Neural crest cell (in vitro differentiated cells): ENCODE data around the gene SMCO4. TPM values are rescaled to one million over a fixed set of nuclear protein-coding genes. Genes with fewer than 3 reads are reported as not detected.

ENCODE experiments used
- DNase-seq: peaks from one replicate; pipeline ENCODE4 v3.0.0; 2021; ENCODE audit warnings: low read depth, mixed read lengths, low spot score
- H3K27ac Mint-ChIP-seq: one replicate; pipeline ENCODE4 v1.8.0; 2021; ENCODE audit warnings: mild to moderate bottlenecking, mixed read lengths; ENCODE audit not compliant: unreplicated experiment
- H3K27me3 Mint-ChIP-seq: 2 replicates; pipeline ENCODE4 v1.8.0; 2021; ENCODE audit warnings: low read depth, mild to moderate bottlenecking, mixed read lengths
- H3K36me3 Mint-ChIP-seq: 2 replicates; pipeline ENCODE4 v1.8.0; 2021; ENCODE audit warnings: low read depth, mild to moderate bottlenecking, mixed read lengths
- H3K4me1 Mint-ChIP-seq: 2 replicates; pipeline ENCODE4 v1.8.0; 2021; ENCODE audit warnings: mixed read lengths
- H3K4me3 Mint-ChIP-seq: one replicate; pipeline ENCODE4 v1.8.0; 2021; ENCODE audit warnings: mild to moderate bottlenecking, mixed read lengths
- H3K9me3 Mint-ChIP-seq: 2 replicates; pipeline ENCODE4 v1.8.0; 2021; ENCODE audit warnings: mixed read lengths
- CTCF ChIP-seq: fragments of 200-600 bp; sonication (generic); conservative IDR thresholded peaks from 2 replicates; pipeline ENCODE4 v1.5.0; 2021; ENCODE audit warnings: antibody characterized with exemption, mild to moderate bottlenecking
- total RNA-seq: library from RNA; stranded (reverse); gene quantifications from 2 replicates; pipeline ENCODE4 v1.2.1, GENCODE V29; 2021

The SMCO4 gene
- total RNA-seq, 1 donor from 2014 or later: 23.1 TPM

GRCh38 chr11:93573184-93573583, 30.0 kb upstream of the SMCO4 start:
- DNase-seq: no peak
- no peak overlapping the region for H3K4me3 Mint-ChIP-seq
- H3K4me1 Mint-ChIP-seq: no peaks in the 10 kb centered on the region
- H3K27me3 Mint-ChIP-seq: no peaks in the 10 kb centered on the region
- H3K27ac Mint-ChIP-seq: no peak overlapping the region
- no peak for TF ChIP-seq CTCF
- H3K36me3 Mint-ChIP-seq: no peaks in the 10 kb centered on the region
- H3K9me3 Mint-ChIP-seq: peaks cover 3% of the 10 kb centered on the region

- TF ChIP-seq CTCF: no peak
- Mint-ChIP-seq H3K9me3 (peaks cover 3% of the 10 kb centered on the region), H3K27ac (no peak overlapping the region), H3K27me3 (no peaks in the 10 kb centered on the region), H3K4me3 (no peak overlapping the region), H3K4me1 (no peaks in the 10 kb centered on the region), H3K36me3 (no peaks in the 10 kb centered on the region)
- DNase-seq: no peak
Observed at GRCh38 chr11:93572621-93573020, 29.4 kb upstream of the SMCO4 start.

- TF ChIP-seq CTCF: no peak
- H3K9me3 Mint-ChIP-seq: peaks cover 3% of the 10 kb centered on the region
- no peaks in the 10 kb centered on the region for H3K4me1 Mint-ChIP-seq
- no peaks in the 10 kb centered on the region for H3K27me3 Mint-ChIP-seq
- H3K36me3 Mint-ChIP-seq: no peaks in the 10 kb centered on the region
- no peak for DNase-seq
- H3K4me3 Mint-ChIP-seq: no peak overlapping the region
- H3K27ac Mint-ChIP-seq: no peak overlapping the region
Observed at GRCh38 chr11:93572171-93572570, 29.0 kb upstream of the SMCO4 start.

GRCh38 chr11:93571612-93572011, 28.4 kb upstream of the SMCO4 start:
- TF ChIP-seq CTCF: no peak
- DNase-seq: no peak

GRCh38 chr11:93570759-93571413, 27.7 kb upstream of the SMCO4 start:
- H3K9me3 Mint-ChIP-seq: peaks cover under 1% of the 10 kb centered on the region
- no peaks in the 10 kb centered on the region for H3K36me3 Mint-ChIP-seq
- no peak for TF ChIP-seq CTCF
- no peaks in the 10 kb centered on the region for H3K4me1 Mint-ChIP-seq
- no peak for DNase-seq
- H3K4me3 Mint-ChIP-seq: no peak overlapping the region
- no peaks in the 10 kb centered on the region for H3K27me3 Mint-ChIP-seq
- no peak overlapping the region for H3K27ac Mint-ChIP-seq

More at GRCh38 chr11:93571612-93572011, 28.4 kb upstream of the SMCO4 start:
- Mint-ChIP-seq H3K4me3 (no peak overlapping the region), H3K27me3 (no peaks in the 10 kb centered on the region), H3K4me1 (no peaks in the 10 kb centered on the region), H3K9me3 (peaks cover 3% of the 10 kb centered on the region), H3K27ac (no peak overlapping the region), H3K36me3 (no peaks in the 10 kb centered on the region)
